Hypothalamus (tissue), 51 donors: ENCODE measurements around the gene SLC38A8.
A peak's percentile ranks its signal among the peaks of the same experiment; 100 is the strongest.

ENCODE experiments used
- DNase-seq, 51 donors: peaks; one replicate each; lab custom pipeline; 2025; lab: John Stamatoyannopoulos, UW

The SLC38A8 gene

GRCh38 chr16:84033251-84034195 lies 9.1 kb downstream of the SLC38A8 start:
- no peak for DNase-seq

- DNase-seq = no peak
Measured at GRCh38 chr16:84032458-84033178, 10.0 kb downstream of the SLC38A8 start.

GRCh38 chr16:84031556-84031955 lies 11.0 kb downstream of the SLC38A8 start:
- no peak for DNase-seq

GRCh38 chr16:84029297-84030047 lies 13.1 kb downstream of the SLC38A8 start:
- DNase-seq = peak in 1 of 51 donors; percentile 12

- peak in 4 of 51 donors; percentile 10 to 43 (median 18) for DNase-seq
Measured at GRCh38 chr16:84027625-84028024, 15.0 kb downstream of the SLC38A8 start.

GRCh38 chr16:84026606-84027005 lies 16.0 kb downstream of the SLC38A8 start:
- DNase-seq = no peak

GRCh38 chr16:84024854-84025253 lies 17.7 kb downstream of the SLC38A8 start:
- DNase-seq = peak in 1 of 51 donors; percentile 8

GRCh38 chr16:84022644-84023043 lies 20.0 kb downstream of the SLC38A8 start:
- no peak for DNase-seq

- DNase-seq = no peak
Measured at GRCh38 chr16:84021488-84021887, 21.1 kb downstream of the SLC38A8 start.

GRCh38 chr16:84020353-84020752 lies 22.2 kb downstream of the SLC38A8 start:
- DNase-seq = no peak

- DNase-seq = no peak
Measured at GRCh38 chr16:84018710-84019109, 23.9 kb downstream of the SLC38A8 start.

- DNase-seq = no peak
Measured at GRCh38 chr16:84016477-84016876, 26.1 kb downstream of the SLC38A8 start.

- no peak for DNase-seq
Measured at GRCh38 chr16:84015399-84015798, 27.2 kb downstream of the SLC38A8 start.

GRCh38 chr16:84014570-84015327 lies 27.8 kb downstream of the SLC38A8 start:
- DNase-seq = no peak

- DNase-seq = peak in 4 of 51 donors; percentile 16 to 54 (median 29)
Measured at GRCh38 chr16:84013787-84014569, 28.6 kb downstream of the SLC38A8 start.

- DNase-seq = no peak
Measured at GRCh38 chr16:84009282-84009681, 33.3 kb downstream of the SLC38A8 start.

GRCh38 chr16:84007965-84008364 lies 34.6 kb downstream of the SLC38A8 start:
- DNase-seq = no peak

GRCh38 chr16:84007520-84007919 lies 35.1 kb downstream of the SLC38A8 start:
- DNase-seq = no peak

- DNase-seq = no peak
Measured at GRCh38 chr16:84005391-84005790, 37.2 kb downstream of the SLC38A8 start.
